H1 (cell line): ENCODE results near the gene SPRYD3. TPM values are rescaled to one million over a fixed set of nuclear protein-coding genes. Genes with fewer than 3 reads are reported as not detected.

Experiments used
- CTCF ChIA-PET: fragments of 300-600 bp; sonication (Branson Sonifier 250); formaldehyde crosslinking; loops from one replicate; lab custom pipeline; 2021; ENCODE audit not compliant: partially characterized antibody; lab: Charles Lee
- POLR2A ChIA-PET: fragments of 300-600 bp; sonication (Branson Sonifier 250); formaldehyde crosslinking; loops from one replicate; lab custom pipeline; 2021; ENCODE audit warnings: inconsistent platforms; ENCODE audit not compliant: partially characterized antibody; lab: Charles Lee
- DNase-seq, 2 experiments: peaks; one replicate each; pipeline versions ENCODE4 v3.0.0 to v3.0.0-alpha.2; 2010 to 2022; ENCODE audit warnings: low spot score in 2 of 2, low read depth in 1 of 2, mixed read lengths in 1 of 2
- FAIRE-seq: peaks from 2 replicates; lab custom pipeline; 2011; peaks lifted over from hg19 to GRCh38; lab: Jason Lieb, UNC
- H2AFZ ChIP-seq: 2 replicates; pipeline ENCODE4 v1.8.1; 2012; ENCODE audit warnings: low read length, inconsistent platforms
- H2AK5ac ChIP-seq: 2 replicates; pipeline ENCODE4 v1.6.1; 2013; ENCODE audit warnings: low read depth, low read length
- H2BK120ac ChIP-seq: replicated peaks from 2 replicates; pipeline ENCODE3; 2013; ENCODE audit warnings: low read depth, low read length, inconsistent platforms
- H2BK12ac ChIP-seq: 2 replicates; pipeline ENCODE4 v1.6.1; 2013; ENCODE audit warnings: low read depth, low read length
- H2BK15ac ChIP-seq: 2 replicates; pipeline ENCODE4 v1.6.1; 2013; ENCODE audit warnings: low read length
- H2BK20ac ChIP-seq: 2 replicates; pipeline ENCODE4 v1.6.1; 2013; ENCODE audit warnings: low read length
- H2BK5ac ChIP-seq: 2 replicates; pipeline ENCODE4 v1.6.1; 2013; ENCODE audit warnings: low read depth, low read length
- H3K14ac ChIP-seq: 2 replicates; pipeline ENCODE4 v1.6.1; 2013; ENCODE audit warnings: inconsistent platforms; ENCODE audit not compliant: insufficient read length
- H3K18ac ChIP-seq: 2 replicates; pipeline ENCODE4 v1.6.1; 2013; ENCODE audit warnings: low read length; ENCODE audit errors: extremely low read depth
- H3K23ac ChIP-seq: 2 replicates; pipeline ENCODE4 v1.6.1; 2013; ENCODE audit warnings: inconsistent platforms; ENCODE audit not compliant: insufficient read length
- H3K23me2 ChIP-seq: 2 replicates; pipeline ENCODE4 v1.6.1; 2013; ENCODE audit warnings: low read depth, low read length
- H3K27ac ChIP-seq: 2 replicates; pipeline ENCODE4 v1.6.1; 2011; ENCODE audit warnings: low read depth, low read length, inconsistent platforms
- H3K27me3 ChIP-seq, 4 experiments: replicated peaks in 1 of 4; 1 replicate in 1 of 4; 2 replicates in 3 of 4; pipeline versions ENCODE4 v1.6.1 to v1.8.1; 2011 to 2013; ENCODE audit warnings: low read length in 3 of 4, mild to moderate bottlenecking in 3 of 4, inconsistent platforms in 2 of 4, mixed read lengths in 2 of 4, moderate library complexity in 1 of 4; ENCODE audit not compliant: control insufficient read depth in 3 of 4, insufficient read depth in 3 of 4; ENCODE audit errors: extremely low read depth in 1 of 4
- H3K36me3 ChIP-seq, 4 experiments: 2 replicates each; pipeline versions ENCODE4 v1.6.1 to v1.8.1; 2011 to 2013; ENCODE audit warnings: mild to moderate bottlenecking in 4 of 4, low read length in 3 of 4, moderate library complexity in 2 of 4, control low read depth in 1 of 4, inconsistent platforms in 1 of 4; ENCODE audit not compliant: insufficient read depth in 4 of 4, control insufficient read depth in 2 of 4
- H3K4ac ChIP-seq: replicated peaks from 2 replicates; pipeline ENCODE3; 2013; ENCODE audit warnings: low read length, low read depth, mixed read lengths, inconsistent platforms; ENCODE audit not compliant: insufficient read length
- H3K4me1 ChIP-seq, 4 experiments: replicated peaks in 1 of 4; 1 replicate in 1 of 4; 2 replicates in 3 of 4; pipeline versions ENCODE4 v1.6.1 to v1.8.1; 2011 to 2013; ENCODE audit warnings: low read length in 3 of 4, inconsistent platforms in 2 of 4, mixed read lengths in 1 of 4; ENCODE audit not compliant: insufficient read depth in 4 of 4, control insufficient read depth in 3 of 4
- H3K4me2 ChIP-seq, 2 experiments: 2 replicates each; pipeline versions ENCODE4 v1.6.1 to v1.8.1; 2011 to 2013; ENCODE audit warnings: low read depth in 2 of 2, low read length in 2 of 2, control low read depth in 1 of 2, inconsistent platforms in 1 of 2, mild to moderate bottlenecking in 1 of 2; ENCODE audit not compliant: insufficient read depth in 1 of 2
- H3K4me3 ChIP-seq, 4 experiments: fragments of 200-600, 300-600 bp in 1 of 4; sonication (generic), shearing (Covaris generic), sonication (Bioruptor Twin) in 1 of 4; 2 replicates each; pipeline versions ENCODE4 v1.5.1 to v1.8.1; 2011 to 2016; ENCODE audit warnings: low read length in 4 of 4, low read depth in 3 of 4, control low read depth in 2 of 4, inconsistent platforms in 2 of 4, mild to moderate bottlenecking in 2 of 4, mixed read lengths in 1 of 4, moderate library complexity in 1 of 4; ENCODE audit not compliant: insufficient read depth in 2 of 4; ENCODE audit errors: extremely low read depth in 1 of 4
- H3K56ac ChIP-seq: replicated peaks from 2 replicates; pipeline ENCODE3; 2013; ENCODE audit warnings: low read depth, mild to moderate bottlenecking, mixed read lengths, low read length, inconsistent platforms; ENCODE audit not compliant: insufficient read length
- H3K79me1 ChIP-seq: 2 replicates; pipeline ENCODE4 v1.6.1; 2013; ENCODE audit warnings: low read depth, low read length, control low read depth
- H3K79me2 ChIP-seq, 2 experiments: 2 replicates each; pipeline versions ENCODE4 v1.6.1 to v1.8.1; 2012 to 2013; ENCODE audit warnings: low read length in 2 of 2, mild to moderate bottlenecking in 2 of 2, inconsistent platforms in 1 of 2; ENCODE audit not compliant: insufficient read depth in 2 of 2, control insufficient read depth in 1 of 2
- H3K9ac ChIP-seq, 4 experiments: replicated peaks in 1 of 4; 1 replicate in 1 of 4; 2 replicates in 3 of 4; pipeline versions ENCODE4 v1.6.1 to v1.8.1; 2011 to 2013; ENCODE audit warnings: low read depth in 3 of 4, low read length in 3 of 4, control low read depth in 2 of 4, mild to moderate bottlenecking in 2 of 4, moderate library complexity in 2 of 4, inconsistent platforms in 1 of 4; ENCODE audit errors: extremely low read depth in 1 of 4
- H3K9me3 ChIP-seq, 2 experiments: 2 replicates each; pipeline versions ENCODE4 v1.6.1 to v1.8.1; 2012 to 2013; ENCODE audit warnings: mild to moderate bottlenecking in 2 of 2, moderate library complexity in 2 of 2, control low read depth in 1 of 2, inconsistent platforms in 1 of 2, low read depth in 1 of 2, low read length in 1 of 2, mixed read lengths in 1 of 2; ENCODE audit not compliant: insufficient read depth in 2 of 2
- H4K20me1 ChIP-seq, 2 experiments: replicated peaks in 1 of 2; 2 replicates each; pipeline versions ENCODE3 to v1.8.1; 2011 to 2013; ENCODE audit warnings: inconsistent platforms in 2 of 2, low read length in 2 of 2, mild to moderate bottlenecking in 1 of 2; ENCODE audit not compliant: insufficient read depth in 2 of 2, control insufficient read depth in 1 of 2
- H4K5ac ChIP-seq: 2 replicates; pipeline ENCODE4 v1.6.1; 2013; ENCODE audit warnings: low read length, low read depth, mixed read lengths, inconsistent platforms; ENCODE audit not compliant: insufficient read length
- H4K8ac ChIP-seq: 2 replicates; pipeline ENCODE4 v1.8.0; 2013; ENCODE audit warnings: mild to moderate bottlenecking, moderate library complexity, low read length, inconsistent platforms; ENCODE audit not compliant: insufficient read depth; ENCODE audit errors: extremely low read depth
- H4K91ac ChIP-seq: replicated peaks from 2 replicates; pipeline ENCODE3; 2013; ENCODE audit warnings: low read length, mixed read lengths, inconsistent platforms; ENCODE audit not compliant: insufficient read length
- ASH2L ChIP-seq: fragments of 200-600, 300-600 bp; sonication (generic); IDR thresholded peaks from one replicate; pipeline ENCODE4 v1.7.1; 2017; ENCODE audit warnings: low read length
- BRCA1 ChIP-seq: IDR thresholded peaks from 2 replicates; pipeline ENCODE4 v1.6.1; 2012; ENCODE audit warnings: low read depth, low read length, improper control_type of control experiment
- NANOG ChIP-seq: IDR thresholded peaks from 2 replicates; pipeline ENCODE4 v1.6.1; 2011; ENCODE audit warnings: low read length, low read depth, mild to moderate bottlenecking, inconsistent platforms; ENCODE audit not compliant: insufficient read depth, poor library complexity, severe bottlenecking
- POLR2AphosphoS5 ChIP-seq: IDR thresholded peaks from 2 replicates; pipeline ENCODE4 v1.6.1; 2011; ENCODE audit warnings: low read depth, low read length
- RBBP5 ChIP-seq: IDR thresholded peaks from 2 replicates; pipeline ENCODE4 v1.7.1; 2012; ENCODE audit warnings: low read depth, mild to moderate bottlenecking, inconsistent platforms, low read length, moderate library complexity, borderline replicate concordance
- SIRT6 ChIP-seq: IDR thresholded peaks from one replicate; pipeline ENCODE4 v1.7.1; 2012; ENCODE audit warnings: low read length, inconsistent platforms
- WGBS, 2 experiments: shearing (Covaris generic) in 1 of 2; methylation state at CpG; one replicate each; pipeline versions ENCODE4 v1.1.6 to v1.1.7; 2013 to 2015; ENCODE audit warnings: low lambda C conversion rate in 2 of 2, mixed read lengths in 2 of 2, inconsistent platforms in 1 of 2, low coverage in 1 of 2, missing lambda C conversion rate in 1 of 2; ENCODE audit not compliant: insufficient replicate concordance in 2 of 2, insufficient coverage in 1 of 2, insufficient read length in 1 of 2; ENCODE audit errors: extremely low coverage in 1 of 2, missing lambda C conversion rate in 1 of 2; 5-methylcytosine and 5-hydroxymethylcytosine counted together
- polyA plus RNA-seq, 7 experiments: library from polyadenylated mRNA; depleted of rRNA in 3 of 7; stranded (reverse) in 5 of 7; unstranded in 2 of 7; fragments of >200 nt in 5 of 7; fragments of 200-250 nt in 2 of 7; gene quantifications; 1 replicate in 5 of 7; 2 replicates in 1 of 7; 4 replicates in 1 of 7; pipeline versions ENCODE4 v1.2.1 to v1.2.3, GENCODE V29; 2011 to 2013; ENCODE audit warnings: missing spikeins in 2 of 7, mixed read lengths in 2 of 7
- total RNA-seq: library from RNA; stranded (reverse); fragmentation: NEBNext Ultra II Directional; extraction: Animal tissue kit (Norgen Biotek cat#: 25700); gene quantifications from 2 replicates; pipeline ENCODE4 v1.2.1, GENCODE V29; 2021
- TF ChIP-seq, protein P1 (sequence below): IDR thresholded peaks from 2 replicates; pipeline ENCODE4 v1.6.1; 2012; ENCODE audit warnings: low read length, inconsistent platforms

SPRYD3 gene
- total and polyA plus RNA-seq, 2 of the 8 experiments (the other 6 are each of a cell fraction or from before 2014, with no cell fraction given) = 6.8 to 8.0 TPM

DNA sequence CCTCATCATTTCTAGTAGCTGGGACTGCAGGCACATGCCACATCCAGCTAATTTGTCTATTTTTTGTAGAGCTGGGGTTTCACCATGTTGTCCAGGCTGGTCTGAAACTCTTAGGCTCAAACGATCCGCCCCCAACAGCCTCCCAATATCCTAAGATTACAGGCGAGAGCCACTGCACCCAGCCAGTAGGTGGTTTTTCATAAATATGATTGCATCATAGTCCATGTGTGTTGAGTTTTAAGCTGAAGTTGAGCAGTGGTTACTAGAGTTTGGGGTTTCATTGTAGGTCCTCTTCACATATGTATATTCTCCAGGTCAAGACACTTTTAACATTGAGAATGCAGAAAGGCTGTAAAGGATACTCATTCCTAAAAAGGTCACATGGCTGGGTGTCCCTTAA is 42.4 kb downstream of the SPRYD3 start:
- H3K27ac ChIP-seq = no peak overlapping the region
- no peaks in the 10 kb centered on the region for H3K79me2 ChIP-seq
- H3K14ac ChIP-seq = no peak overlapping the region
- H2BK120ac ChIP-seq = no peak overlapping the region
- no peak overlapping the region for H3K4ac ChIP-seq
- H2BK12ac ChIP-seq = no peak overlapping the region
- no peaks in the 10 kb centered on the region for H3K27me3 ChIP-seq
- H3K79me1 ChIP-seq = no peaks in the 10 kb centered on the region; the same call in none of the 2 replicates
- CTCF ChIA-PET = interaction anchor here (1.2 to 5.0 kb wide), 6 partner anchors 8 to 40 kb away, joined by 4 to 32 read pairs (median 6); no protein-coding TSS in a partner anchor
- H3K56ac ChIP-seq = no peak overlapping the region
- no peak overlapping the region for H4K5ac ChIP-seq
- H3K23ac ChIP-seq = no peak overlapping the region
- peaks cover 13 to 15% of the 10 kb centered on the region in 2 experiments for H4K20me1 ChIP-seq
- no peak overlapping the region for H2BK5ac ChIP-seq
- H4K8ac ChIP-seq = no peak overlapping the region
- DNase-seq (no peak), FAIRE-seq (no peak)
- TF ChIP-seq SIRT6 (no peak), RBBP5 (no peak), POLR2AphosphoS5 (0 out of 2 replicates have a peak, but pooled peaks have one; percentile 9), BRCA1 (no peak), ASH2L (no peak), NANOG (no peak)
- TF ChIP-seq, protein P1, sequence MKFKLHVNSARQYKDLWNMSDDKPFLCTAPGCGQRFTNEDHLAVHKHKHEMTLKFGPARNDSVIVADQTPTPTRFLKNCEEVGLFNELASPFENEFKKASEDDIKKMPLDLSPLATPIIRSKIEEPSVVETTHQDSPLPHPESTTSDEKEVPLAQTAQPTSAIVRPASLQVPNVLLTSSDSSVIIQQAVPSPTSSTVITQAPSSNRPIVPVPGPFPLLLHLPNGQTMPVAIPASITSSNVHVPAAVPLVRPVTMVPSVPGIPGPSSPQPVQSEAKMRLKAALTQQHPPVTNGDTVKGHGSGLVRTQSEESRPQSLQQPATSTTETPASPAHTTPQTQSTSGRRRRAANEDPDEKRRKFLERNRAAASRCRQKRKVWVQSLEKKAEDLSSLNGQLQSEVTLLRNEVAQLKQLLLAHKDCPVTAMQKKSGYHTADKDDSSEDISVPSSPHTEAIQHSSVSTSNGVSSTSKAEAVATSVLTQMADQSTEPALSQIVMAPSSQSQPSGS = no peak
- no peak overlapping the region for H2BK20ac ChIP-seq
- peaks cover 0 to 5% (median 0%) of the 10 kb centered on the region in 4 experiments; a peak in 1 of 7 replicates for H3K4me1 ChIP-seq
- H2BK15ac ChIP-seq = no peak overlapping the region
- no peak overlapping the region for H2AFZ ChIP-seq
- H3K36me3 ChIP-seq = peaks cover 44 to 88% (median 72%) of the 10 kb centered on the region in 4 experiments
- H2AK5ac ChIP-seq = no peak overlapping the region
- no peak overlapping the region for H3K4me3 ChIP-seq
- no peak overlapping the region for H3K9ac ChIP-seq
- no peaks in the 10 kb centered on the region for H3K23me2 ChIP-seq
- H3K18ac ChIP-seq = no peak overlapping the region
- POLR2A ChIA-PET = interaction anchor here (1.0 to 35.6 kb wide), 5 partner anchors 8 to 25 kb away, joined by 3 to 711 read pairs (median 7); partner anchors contain the start of gene EIF4B
- H4K91ac ChIP-seq = no peak overlapping the region
- 94% methylated on average over 3 of the region's 3 CpGs; no CpG with 5 or more reads in 1 of the 2 experiments for WGBS, 2 experiments
- H3K4me2 ChIP-seq = no peak overlapping the region
- H3K9me3 ChIP-seq = no peaks in the 10 kb centered on the region
